IMR-90 (cell line): Measurements from ENCODE around the gene RGL1. TPM values are rescaled to one million over a fixed set of nuclear protein-coding genes. Genes with fewer than 3 reads are reported as not detected.

Experiments used
- ATAC-seq: fragments of 200-7000 bp; cut with Tn5 transposase; 2 replicates; pipeline ENCODE4 v1.9.1; 2020; ENCODE audit warnings: low read depth, mild to moderate bottlenecking, moderate library complexity
- BruUV-seq: library from RNA; stranded (reverse); fragments of 400-500 nt; replicated peaks from 2 replicates; lab custom pipeline; 2021; lab: Mats Ljungman, UMichigan
- CTCF ChIA-PET: fragments of 300-600 bp; formaldehyde crosslinking; extraction: SDS; loops from one replicate; lab custom pipeline; 2021; ENCODE audit warnings: antibody characterized with exemption; lab: Yijun Ruan, JAX
- POLR2A ChIA-PET: fragments of 300-600 bp; sonication (Branson Sonifier 250); formaldehyde crosslinking; loops from one replicate; lab custom pipeline; 2022; ENCODE audit warnings: antibody characterized with exemption; ENCODE audit not compliant: unreplicated experiment; lab: Charles Lee
- DNase-seq: peaks from one replicate; pipeline ENCODE4 v3.0.0; 2013
- H2AFZ ChIP-seq: replicated peaks from 2 replicates; pipeline ENCODE3; 2013; ENCODE audit warnings: low read length, mild to moderate bottlenecking; ENCODE audit not compliant: poor library complexity
- H2AK5ac ChIP-seq: 2 replicates; pipeline ENCODE4 v1.6.1; 2013; ENCODE audit warnings: low read depth, low read length, inconsistent platforms
- H2AK9ac ChIP-seq: replicated peaks from 2 replicates; pipeline ENCODE3; 2013; ENCODE audit warnings: mild to moderate bottlenecking, low read depth, low read length, moderate library complexity; ENCODE audit not compliant: poor library complexity
- H2BK120ac ChIP-seq: 2 replicates; pipeline ENCODE4 v1.6.1; 2013; ENCODE audit warnings: low read depth, low read length, inconsistent platforms
- H2BK15ac ChIP-seq: 3 replicates; pipeline ENCODE4 v1.6.1; 2013; ENCODE audit warnings: low read depth, low read length, inconsistent platforms
- H2BK20ac ChIP-seq: 2 replicates; pipeline ENCODE4 v1.6.1; 2013; ENCODE audit warnings: low read depth, mild to moderate bottlenecking, inconsistent platforms, low read length, moderate library complexity
- H2BK5ac ChIP-seq: 2 replicates; pipeline ENCODE4 v1.6.1; 2013; ENCODE audit warnings: mild to moderate bottlenecking, low read depth, low read length, inconsistent platforms; ENCODE audit not compliant: poor library complexity, severe bottlenecking
- H3K14ac ChIP-seq: replicated peaks from 2 replicates; pipeline ENCODE4 v1.6.1; 2013; ENCODE audit warnings: low read depth, low read length, inconsistent platforms
- H3K18ac ChIP-seq: 2 replicates; pipeline ENCODE4 v1.6.1; 2013; ENCODE audit warnings: low read depth, low read length, control low read depth
- H3K23ac ChIP-seq: 2 replicates; pipeline ENCODE4 v1.6.1; 2013; ENCODE audit warnings: low read depth, low read length, inconsistent platforms
- H3K27ac ChIP-seq: 2 replicates; pipeline ENCODE4 v1.5.1; 2013; ENCODE audit warnings: mild to moderate bottlenecking, control low read depth, low read length; ENCODE audit not compliant: insufficient read depth
- H3K27me3 ChIP-seq: 2 replicates; pipeline ENCODE4 v1.6.1; 2013; ENCODE audit warnings: low read length; ENCODE audit not compliant: control insufficient read depth, insufficient read depth
- H3K36me3 ChIP-seq: 2 replicates; pipeline ENCODE4 v1.6.1; 2013; ENCODE audit warnings: low read length, mixed read lengths; ENCODE audit not compliant: control insufficient read depth, insufficient read depth
- H3K4ac ChIP-seq: 2 replicates; pipeline ENCODE4 v1.6.1; 2013; ENCODE audit warnings: low read depth, low read length, inconsistent platforms
- H3K4me1 ChIP-seq: 2 replicates; pipeline ENCODE4 v1.6.1; 2013; ENCODE audit warnings: low read length, mixed read lengths; ENCODE audit not compliant: control insufficient read depth, insufficient read depth
- H3K4me2 ChIP-seq: 2 replicates; pipeline ENCODE4 v1.6.1; 2013; ENCODE audit warnings: low read depth, mild to moderate bottlenecking, control low read depth, low read length, moderate library complexity
- H3K4me3 ChIP-seq: 2 replicates; pipeline ENCODE4 v1.5.1; 2013; ENCODE audit warnings: low read depth, mild to moderate bottlenecking, control low read depth, low read length, moderate library complexity; ENCODE audit not compliant: insufficient read depth
- H3K56ac ChIP-seq: 2 replicates; pipeline ENCODE4 v1.6.1; 2013; ENCODE audit warnings: low read length, inconsistent platforms; ENCODE audit not compliant: insufficient read depth; ENCODE audit errors: extremely low read depth
- H3K79me1 ChIP-seq, 2 experiments: 2 replicates each; pipeline ENCODE4 v1.6.1; 2013; ENCODE audit warnings: low read length in 2 of 2, inconsistent platforms in 1 of 2, low read depth in 1 of 2
- H3K9ac ChIP-seq: 2 replicates; pipeline ENCODE4 v1.6.1; 2013; ENCODE audit warnings: low read depth, low read length, control low read depth
- H3K9me1 ChIP-seq: 2 replicates; pipeline ENCODE4 v1.6.1; 2013; ENCODE audit warnings: low read length, inconsistent platforms; ENCODE audit not compliant: insufficient read depth
- H3K9me3 ChIP-seq: 2 replicates; pipeline ENCODE4 v1.6.1; 2013; ENCODE audit warnings: low read length; ENCODE audit not compliant: control insufficient read depth, insufficient read depth
- H4K20me1 ChIP-seq: 2 replicates; pipeline ENCODE4 v1.6.1; 2013; ENCODE audit warnings: low read length, inconsistent platforms; ENCODE audit not compliant: insufficient read depth
- H4K5ac ChIP-seq: 2 replicates; pipeline ENCODE4 v1.6.1; 2013; ENCODE audit warnings: mild to moderate bottlenecking, low read depth, low read length, control low read depth
- H4K8ac ChIP-seq, 2 experiments: 2 replicates each; pipeline ENCODE4 v1.6.1; 2013; ENCODE audit warnings: low read depth in 2 of 2, low read length in 2 of 2, control low read depth in 1 of 2, inconsistent platforms in 1 of 2
- H4K91ac ChIP-seq: 2 replicates; pipeline ENCODE4 v1.6.1; 2013; ENCODE audit warnings: low read depth, low read length, inconsistent platforms; ENCODE audit not compliant: insufficient read depth
- CEBPB ChIP-seq: IDR thresholded peaks from 2 replicates; pipeline ENCODE4 v1.6.1; 2012; ENCODE audit warnings: low read depth, low read length, improper control_type of control experiment
- CTCF ChIP-seq: conservative IDR thresholded peaks from 2 replicates; pipeline ENCODE4 v1.5.1; 2012; ENCODE audit warnings: mild to moderate bottlenecking, low read depth, low read length, improper control_type of control experiment
- RAD21 ChIP-seq: IDR thresholded peaks from 2 replicates; pipeline ENCODE4 v1.6.1; 2012; ENCODE audit warnings: low read length, improper control_type of control experiment
- SMC3 ChIP-seq: fragments of 150-350 bp; IDR thresholded peaks from 2 replicates; pipeline ENCODE4 v1.6.1; 2016; ENCODE audit warnings: low read depth, mild to moderate bottlenecking, antibody characterized with exemption, low read length, moderate library complexity
- WGBS, 2 experiments: methylation state at CpG; one replicate each; pipeline versions ENCODE4 v1.1.5 to v1.1.7; 2013; ENCODE audit warnings: missing lambda C conversion rate in 2 of 2; ENCODE audit not compliant: insufficient read length in 1 of 2; ENCODE audit errors: extremely low coverage in 2 of 2; 5-methylcytosine and 5-hydroxymethylcytosine counted together
- dilution Hi-C: fragments of 300-500 bp; cut with HindIII; formaldehyde crosslinking; loops from one replicate; pipeline ENCODE4 v1.14.3; 2018; ENCODE audit warnings: low sequenced_read_pairs; ENCODE audit not compliant: unreplicated experiment
- in situ Hi-C: fragments of 300-500 bp; cut with MboI; formaldehyde crosslinking; loops from 3 replicates; pipeline ENCODE4 v1.14.3; 2019; ENCODE audit warnings: low sequenced_read_pairs, inconsistent platforms, mixed read lengths
- intact Hi-C: fragments of 100-400 bp; cut with micrococcal nuclease; formaldehyde crosslinking; loops from 2 replicates; pipeline ENCODE4 v1.10.0; 2022
- polyA plus RNA-seq, 3 experiments: library from polyadenylated mRNA; depleted of rRNA; stranded (reverse); fragments of >200 nt; gene quantifications; 2 replicates each; pipeline ENCODE4 v1.2.3, GENCODE V29; 2012; ENCODE audit warnings: low replicate concordance in 1 of 3
- total RNA-seq: library from RNA; depleted of rRNA; stranded (reverse); fragments of >200 nt; gene quantifications from 2 replicates; pipeline ENCODE4 v1.2.3, GENCODE V29; 2012

RGL1 gene
- total and polyA plus RNA-seq, 2 of the 4 experiments (the other 2 are of a cell fraction): 4.7 to 7.5 TPM

GRCh38 chr1:183776731-183777130 is 28.2 kb upstream of the RGL1 start (continued):
- TF ChIP-seq SMC3: no peak
- TF ChIP-seq CTCF: no peak
- TF ChIP-seq RAD21: no peak

- H3K4me2 ChIP-seq: peak overlapping the region; percentile 6; the same call in 1 of the 2 replicates
- no peak overlapping the region for H3K56ac ChIP-seq
- no peak overlapping the region for H3K4me3 ChIP-seq
- DNase-seq: peak; percentile 24
- H3K9me3 ChIP-seq: peaks cover 2% of the 10 kb centered on the region
- ATAC-seq: peak; percentile 29; the same call in 1 of the 2 replicates
- H3K9ac ChIP-seq: no peak overlapping the region
- no peak overlapping the region for H3K4ac ChIP-seq
- no peak overlapping the region for H4K91ac ChIP-seq
- POLR2A ChIA-PET: interaction anchor here (1.0 kb wide), 1 partner anchor 59 kb away, joined by 3 read pairs; no protein-coding TSS in a partner anchor
- H2AK5ac ChIP-seq: no peak overlapping the region
- peaks cover 4% of the 10 kb centered on the region for H3K4me1 ChIP-seq
- no peaks in the 10 kb centered on the region for H3K36me3 ChIP-seq
- CTCF ChIA-PET: no interaction called here
- H2BK15ac ChIP-seq: no peak overlapping the region
- H3K9me1 ChIP-seq: no peaks in the 10 kb centered on the region
- no peak overlapping the region for H2BK120ac ChIP-seq
- in situ Hi-C loops: no loop called here
- H2BK20ac ChIP-seq: no peak overlapping the region
- H2AFZ ChIP-seq: no peak overlapping the region
- no peak overlapping the region for H3K27ac ChIP-seq
- H3K79me1 ChIP-seq: no peaks in the 10 kb centered on the region
- no peaks in the 10 kb centered on the region for H4K20me1 ChIP-seq
- WGBS, 2 experiments: no CpG with 5 or more reads among the region's 3 CpGs
- H2BK5ac ChIP-seq: no peak overlapping the region
- no peak overlapping the region for H4K5ac ChIP-seq
- no peak overlapping the region for H4K8ac ChIP-seq
- intact Hi-C loops: no loop called here
- dilution Hi-C loops: no loop called here
- no peak overlapping the region for H2AK9ac ChIP-seq
- no TSS peak for BruUV-seq
- H3K27me3 ChIP-seq: no peaks in the 10 kb centered on the region
- TF ChIP-seq SMC3: no peak
- TF ChIP-seq CEBPB: peak; percentile 15; the same call in 1 of the 2 replicates
- no peak overlapping the region for H3K18ac ChIP-seq
- H3K23ac ChIP-seq: no peak overlapping the region
- 0 out of 2 replicates have a peak overlapping the region, but pooled peaks have one; percentile 35 for H3K14ac ChIP-seq
Measured at GRCh38 chr1:183777328-183777727, 27.6 kb upstream of the RGL1 start.
